HepG2 (cell line): ENCODE results near the gene NEK6.

Experiments
- U2AF2 ChIP-seq: fragments of 200-400 bp; formaldehyde crosslinking; IDR thresholded peaks from 2 replicates; pipeline ENCODE4 v1.6.1; 2017; ENCODE audit warnings: low read depth, mild to moderate bottlenecking, low read length
- TF ChIP-seq, protein P1 (sequence below): sonication (generic); formaldehyde crosslinking; IDR thresholded peaks from 2 replicates; pipeline ENCODE4 v1.8.1; 2023; ENCODE audit warnings: missing genetic modification reagents, inconsistent platforms, borderline replicate concordance
- TF ChIP-seq, protein P2 (sequence below): sonication (generic); formaldehyde crosslinking; IDR thresholded peaks from 2 replicates; pipeline ENCODE4 v1.4.0; 2020; ENCODE audit warnings: missing genetic modification reagents

DNA sequence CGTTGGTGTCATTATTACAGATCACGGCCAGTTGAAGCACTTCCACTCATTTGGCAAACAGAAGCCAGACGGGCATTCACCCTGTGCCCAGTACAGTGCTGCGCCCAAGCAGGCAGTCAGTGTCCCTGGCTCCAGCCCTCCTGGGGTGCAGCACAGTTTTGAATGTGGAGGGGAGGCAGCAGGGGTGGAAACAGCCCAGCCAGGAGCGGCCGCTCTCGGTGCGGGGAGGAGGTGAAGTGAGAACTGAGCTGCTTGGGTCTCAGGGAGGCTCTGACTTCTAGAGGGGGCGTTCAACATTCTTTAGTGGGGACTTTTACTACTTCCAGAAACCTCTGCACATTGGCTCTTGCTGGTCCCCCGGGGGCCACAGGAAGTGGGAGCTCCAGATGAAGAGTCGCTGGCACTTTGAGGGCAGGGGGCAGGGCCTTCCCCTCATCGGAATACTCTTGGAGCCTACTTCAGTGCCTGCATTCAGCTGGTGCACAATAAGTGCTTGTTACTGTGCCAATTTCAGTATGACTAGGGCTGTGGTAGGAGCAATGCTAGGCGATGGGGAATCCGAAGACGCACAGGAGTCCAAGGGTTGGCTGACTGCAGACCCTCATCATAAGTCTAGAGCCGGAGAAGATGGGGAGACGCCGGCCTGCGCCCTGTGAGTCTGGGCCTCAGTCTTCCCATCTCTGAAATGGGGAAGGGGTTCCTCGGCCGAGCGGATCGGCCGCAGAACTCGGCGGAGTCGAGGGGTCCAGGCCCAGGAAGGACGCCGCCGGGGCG is 492 bp upstream of the NEK6 start:
- TF ChIP-seq, protein P1, sequence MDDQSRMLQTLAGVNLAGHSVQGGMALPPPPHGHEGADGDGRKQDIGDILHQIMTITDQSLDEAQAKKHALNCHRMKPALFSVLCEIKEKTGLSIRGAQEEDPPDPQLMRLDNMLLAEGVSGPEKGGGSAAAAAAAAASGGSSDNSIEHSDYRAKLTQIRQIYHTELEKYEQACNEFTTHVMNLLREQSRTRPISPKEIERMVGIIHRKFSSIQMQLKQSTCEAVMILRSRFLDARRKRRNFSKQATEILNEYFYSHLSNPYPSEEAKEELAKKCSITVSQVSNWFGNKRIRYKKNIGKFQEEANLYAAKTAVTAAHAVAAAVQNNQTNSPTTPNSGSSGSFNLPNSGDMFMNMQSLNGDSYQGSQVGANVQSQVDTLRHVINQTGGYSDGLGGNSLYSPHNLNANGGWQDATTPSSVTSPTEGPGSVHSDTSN: no peak
- TF ChIP-seq U2AF2: no peak
- TF ChIP-seq, protein P2, sequence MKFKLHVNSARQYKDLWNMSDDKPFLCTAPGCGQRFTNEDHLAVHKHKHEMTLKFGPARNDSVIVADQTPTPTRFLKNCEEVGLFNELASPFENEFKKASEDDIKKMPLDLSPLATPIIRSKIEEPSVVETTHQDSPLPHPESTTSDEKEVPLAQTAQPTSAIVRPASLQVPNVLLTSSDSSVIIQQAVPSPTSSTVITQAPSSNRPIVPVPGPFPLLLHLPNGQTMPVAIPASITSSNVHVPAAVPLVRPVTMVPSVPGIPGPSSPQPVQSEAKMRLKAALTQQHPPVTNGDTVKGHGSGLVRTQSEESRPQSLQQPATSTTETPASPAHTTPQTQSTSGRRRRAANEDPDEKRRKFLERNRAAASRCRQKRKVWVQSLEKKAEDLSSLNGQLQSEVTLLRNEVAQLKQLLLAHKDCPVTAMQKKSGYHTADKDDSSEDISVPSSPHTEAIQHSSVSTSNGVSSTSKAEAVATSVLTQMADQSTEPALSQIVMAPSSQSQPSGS: no peak
